Parathyroid adenoma (tissue), 2 donors: ENCODE data around the gene SLC11A1.

Experiments
- H2AFZ ChIP-seq: fragments of 300-600 bp; sonication (generic); one replicate; pipeline ENCODE4 v1.7.0; 2017; ENCODE audit warnings: antibody characterized with exemption, mild to moderate bottlenecking
- H3K27ac ChIP-seq: fragments of 300-600 bp; sonication (generic); one replicate; pipeline ENCODE4 v1.7.0; 2017
- H3K27me3 ChIP-seq: fragments of 300-600 bp; sonication (generic); one replicate; pipeline ENCODE4 v1.7.0; 2017; ENCODE audit warnings: low read length; ENCODE audit not compliant: control insufficient read depth, insufficient read depth
- H3K36me3 ChIP-seq: fragments of 300-600 bp; sonication (generic); one replicate; pipeline ENCODE4 v1.7.0; 2017; ENCODE audit warnings: low read length; ENCODE audit not compliant: control insufficient read depth, insufficient read depth
- H3K4me1 ChIP-seq: fragments of 300-600 bp; sonication (generic); one replicate; pipeline ENCODE4 v1.7.0; 2017; ENCODE audit warnings: control low read depth
- H3K4me2 ChIP-seq: fragments of 300-600 bp; sonication (generic); one replicate; pipeline ENCODE4 v1.7.0; 2017; ENCODE audit warnings: low read length
- H3K4me3 ChIP-seq: fragments of 300-600 bp; sonication (generic); one replicate; pipeline ENCODE4 v1.7.0; 2017; ENCODE audit warnings: low read depth, low read length
- H3K79me2 ChIP-seq: fragments of 300-600 bp; sonication (generic); one replicate; pipeline ENCODE4 v1.7.0; 2017; ENCODE audit warnings: control low read depth
- H3K9ac ChIP-seq: fragments of 300-600 bp; sonication (generic); one replicate; pipeline ENCODE4 v1.7.0; 2017; ENCODE audit warnings: mild to moderate bottlenecking
- H3K9me3 ChIP-seq: fragments of 300-600 bp; sonication (generic); one replicate; pipeline ENCODE4 v1.7.0; 2017; ENCODE audit warnings: low read length; ENCODE audit not compliant: control insufficient read depth
- TF ChIP-seq, protein P1 (sequence below): fragments of 300-600 bp; sonication (generic); IDR thresholded peaks from one replicate; pipeline ENCODE4 v1.7.0; 2017; ENCODE audit warnings: antibody characterized with exemption, mild to moderate bottlenecking
- donor health status: primary hyperparathyroidism.

SLC11A1 gene

DNA sequence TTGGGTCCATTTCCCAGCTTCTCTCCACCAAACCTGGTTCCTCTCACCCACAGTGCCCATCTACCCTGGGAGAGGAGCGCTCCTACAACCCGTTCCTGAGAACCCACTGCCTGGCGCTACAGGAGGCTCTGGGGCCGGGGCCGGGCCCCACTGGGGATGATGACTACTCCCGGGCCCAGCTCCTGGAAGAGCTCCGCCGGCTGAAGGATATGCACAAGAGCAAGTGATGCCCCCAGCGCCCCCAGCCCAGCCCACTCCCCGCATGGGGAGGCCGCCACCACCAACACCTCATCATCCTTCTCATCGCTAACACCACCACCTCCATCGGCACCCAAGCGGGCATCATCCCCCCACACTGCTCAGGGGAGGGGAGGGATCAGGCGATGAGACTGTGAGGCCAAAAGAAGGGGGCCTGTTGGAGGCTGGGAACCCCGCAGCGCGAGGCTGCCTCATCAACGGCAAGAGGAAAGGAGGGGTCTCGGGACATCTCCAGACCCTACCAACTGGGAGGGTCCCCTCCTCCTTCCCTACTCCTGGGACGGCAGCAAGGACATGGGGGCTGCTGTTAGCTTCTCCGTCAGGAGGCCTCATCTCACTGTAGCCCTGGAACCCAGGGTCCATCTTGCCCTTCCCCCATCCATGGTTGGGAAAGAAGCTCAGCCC lies 37.2 kb upstream of the SLC11A1 start:
- H3K27me3 ChIP-seq, result no peaks in the 10 kb centered on the region
- no peaks in the 10 kb centered on the region for H3K4me1 ChIP-seq
- H3K79me2 ChIP-seq, result no peaks in the 10 kb centered on the region
- no peak overlapping the region for H3K4me3 ChIP-seq
- no peaks in the 10 kb centered on the region for H3K9me3 ChIP-seq
- TF ChIP-seq, protein P1, sequence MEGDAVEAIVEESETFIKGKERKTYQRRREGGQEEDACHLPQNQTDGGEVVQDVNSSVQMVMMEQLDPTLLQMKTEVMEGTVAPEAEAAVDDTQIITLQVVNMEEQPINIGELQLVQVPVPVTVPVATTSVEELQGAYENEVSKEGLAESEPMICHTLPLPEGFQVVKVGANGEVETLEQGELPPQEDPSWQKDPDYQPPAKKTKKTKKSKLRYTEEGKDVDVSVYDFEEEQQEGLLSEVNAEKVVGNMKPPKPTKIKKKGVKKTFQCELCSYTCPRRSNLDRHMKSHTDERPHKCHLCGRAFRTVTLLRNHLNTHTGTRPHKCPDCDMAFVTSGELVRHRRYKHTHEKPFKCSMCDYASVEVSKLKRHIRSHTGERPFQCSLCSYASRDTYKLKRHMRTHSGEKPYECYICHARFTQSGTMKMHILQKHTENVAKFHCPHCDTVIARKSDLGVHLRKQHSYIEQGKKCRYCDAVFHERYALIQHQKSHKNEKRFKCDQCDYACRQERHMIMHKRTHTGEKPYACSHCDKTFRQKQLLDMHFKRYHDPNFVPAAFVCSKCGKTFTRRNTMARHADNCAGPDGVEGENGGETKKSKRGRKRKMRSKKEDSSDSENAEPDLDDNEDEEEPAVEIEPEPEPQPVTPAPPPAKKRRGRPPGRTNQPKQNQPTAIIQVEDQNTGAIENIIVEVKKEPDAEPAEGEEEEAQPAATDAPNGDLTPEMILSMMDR, result no peak
- no peak overlapping the region for H3K27ac ChIP-seq
- no peak overlapping the region for H2AFZ ChIP-seq
- H3K4me2 ChIP-seq, result no peak overlapping the region
- no peak overlapping the region for H3K9ac ChIP-seq
- H3K36me3 ChIP-seq, result no peaks in the 10 kb centered on the region

DNA sequence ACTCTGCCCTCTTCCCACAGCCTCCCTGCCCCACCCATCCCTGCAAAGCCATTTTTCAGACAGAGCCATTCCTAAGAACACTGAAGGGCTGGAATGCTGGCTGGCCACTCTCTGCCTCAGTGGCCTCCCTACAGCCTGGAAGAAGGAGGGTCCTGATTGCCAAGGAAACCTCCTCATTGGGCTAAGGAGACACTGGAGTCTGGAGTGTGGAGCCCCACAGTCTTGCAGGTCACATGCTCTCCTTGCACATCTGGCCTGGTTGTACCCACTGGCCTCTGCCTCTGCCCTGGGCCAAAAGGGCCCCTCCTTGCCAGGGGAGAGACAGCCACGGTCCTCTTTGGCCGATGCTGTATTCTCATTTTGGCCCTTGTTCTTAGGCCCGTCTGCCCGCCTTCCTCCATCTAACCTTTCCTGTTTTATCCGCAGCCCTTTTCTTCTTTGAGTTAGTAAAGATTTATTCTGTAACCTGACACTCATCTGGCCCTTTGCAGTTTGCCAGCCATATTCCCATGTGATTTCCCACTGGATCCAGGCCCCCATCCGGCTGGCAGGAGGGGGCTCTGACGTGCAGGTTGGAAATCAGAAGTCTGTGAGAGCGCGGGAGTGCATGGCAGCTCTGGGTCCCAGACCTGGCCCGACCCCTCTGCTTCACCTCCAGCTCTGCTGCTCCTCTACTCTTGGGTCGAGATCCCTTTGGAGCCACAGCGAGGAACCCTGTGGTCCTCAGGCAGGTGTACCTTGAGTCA lies 36.4 kb upstream of the SLC11A1 start:
- no peaks in the 10 kb centered on the region for H3K27me3 ChIP-seq
- no peak overlapping the region for H3K9ac ChIP-seq
- no peak overlapping the region for H3K27ac ChIP-seq
- H3K4me1 ChIP-seq, result no peaks in the 10 kb centered on the region
- H3K9me3 ChIP-seq, result no peaks in the 10 kb centered on the region
- no peak overlapping the region for H3K4me3 ChIP-seq
- H3K79me2 ChIP-seq, result no peaks in the 10 kb centered on the region
- H3K36me3 ChIP-seq, result no peaks in the 10 kb centered on the region
- TF ChIP-seq, protein P1, result no peak
- no peak overlapping the region for H3K4me2 ChIP-seq
- no peak overlapping the region for H2AFZ ChIP-seq

- Histone ChIP-seq H3K27me3 (no peaks in the 10 kb centered on the region), H3K4me1 (no peaks in the 10 kb centered on the region), H3K9me3 (no peaks in the 10 kb centered on the region), H3K4me2 (no peak overlapping the region), H3K9ac (no peak overlapping the region), H3K79me2 (no peaks in the 10 kb centered on the region), H3K4me3 (no peak overlapping the region), H2AFZ (no peak overlapping the region), H3K36me3 (no peaks in the 10 kb centered on the region), H3K27ac (no peak overlapping the region)
- TF ChIP-seq, protein P1, result no peak
Observed at GRCh38 chr2:218347172-218347571, 34.9 kb upstream of the SLC11A1 start.

DNA sequence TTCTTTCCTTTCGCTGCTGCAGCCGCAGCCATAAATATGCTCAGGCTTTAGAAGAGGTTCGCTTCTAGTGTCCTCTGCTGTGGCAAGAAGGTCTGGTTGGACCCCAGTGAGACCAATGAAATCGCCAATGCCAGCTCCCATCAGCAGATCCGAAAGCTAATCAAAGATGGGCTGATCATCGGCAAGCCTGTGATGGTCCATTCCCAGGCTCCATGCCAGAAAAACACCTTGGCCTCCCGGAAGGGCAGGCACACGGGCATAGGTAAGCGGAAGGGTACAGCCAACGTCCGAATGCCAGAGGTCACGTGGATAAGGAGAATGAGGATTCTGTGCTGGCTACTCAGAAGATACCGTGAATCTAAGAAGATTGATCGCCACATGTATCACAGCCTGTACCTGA lies 28.0 kb upstream of the SLC11A1 start:
- H3K9me3 ChIP-seq, result no peaks in the 10 kb centered on the region
- TF ChIP-seq, protein P1, result no peak
- no peak overlapping the region for H3K4me3 ChIP-seq
- H3K4me2 ChIP-seq, result no peak overlapping the region
- H3K4me1 ChIP-seq, result peaks cover 11% of the 10 kb centered on the region
- peaks cover 4% of the 10 kb centered on the region for H3K79me2 ChIP-seq
- no peak overlapping the region for H2AFZ ChIP-seq
- H3K9ac ChIP-seq, result no peak overlapping the region
- no peaks in the 10 kb centered on the region for H3K36me3 ChIP-seq
- no peak overlapping the region for H3K27ac ChIP-seq
- H3K27me3 ChIP-seq, result no peaks in the 10 kb centered on the region
